ENCODE results near the gene ACTG1.
A peak's percentile ranks its signal among the peaks of the same experiment; 100 is the strongest.

The ACTG1 gene

GRCh38 chr17:81520021-81520901 is 7.7 kb upstream of the ACTG1 start:
- no peaks in the 10 kb centered on the region; the same call in 1 of the 2 replicates for H3K4me1 ChIP-seq
- in situ Hi-C loops (cut with MboI; ENCODE audit: low sequenced_read_pairs), result no loop called here

GRCh38 chr17:81519284-81520020 is 6.9 kb upstream of the ACTG1 start:
- in situ Hi-C loops (cut with MboI; ENCODE audit: low sequenced_read_pairs), result no loop called here
- Histone ChIP-seq H3K36me3 (replicated peaks) (no peaks in the 10 kb centered on the region), H3K4me1 (no peaks in the 10 kb centered on the region; the same call in 1 of the 2 replicates), H3K4me3 (no peak overlapping the region), H3K9me3 (no peaks in the 10 kb centered on the region), H3K27me3 (ENCODE audit: low read depth) (no peaks in the 10 kb centered on the region)
- DNase-seq (ENCODE audit: low spot score in 2 of 2), result no peak

More at GRCh38 chr17:81520021-81520901, 7.7 kb upstream of the ACTG1 start:
- DNase-seq (ENCODE audit: low spot score in 2 of 2), result no peak
- H3K9me3 ChIP-seq, result no peaks in the 10 kb centered on the region
- H3K36me3 ChIP-seq (replicated peaks), result no peaks in the 10 kb centered on the region
- H3K27me3 ChIP-seq (ENCODE audit: low read depth), result no peaks in the 10 kb centered on the region
- H3K4me3 ChIP-seq, result no peak overlapping the region

- no peak overlapping the region for H3K4me3 ChIP-seq
- no peaks in the 10 kb centered on the region for H3K9me3 ChIP-seq
- H3K36me3 ChIP-seq (replicated peaks), result no peaks in the 10 kb centered on the region
- in situ Hi-C loops (cut with MboI; ENCODE audit: low sequenced_read_pairs), result no loop called here
- H3K27me3 ChIP-seq (ENCODE audit: low read depth), result no peaks in the 10 kb centered on the region
- no peak for DNase-seq (ENCODE audit: low spot score in 2 of 2)
- H3K4me1 ChIP-seq, result peaks cover 4% of the 10 kb centered on the region; the same call in 1 of the 2 replicates
Observed at GRCh38 chr17:81518785-81519283, 6.2 kb upstream of the ACTG1 start.

- Histone ChIP-seq H3K9me3 (no peaks in the 10 kb centered on the region), H3K36me3 (replicated peaks) (no peaks in the 10 kb centered on the region), H3K27me3 (ENCODE audit: low read depth) (no peaks in the 10 kb centered on the region), H3K4me3 (no peak overlapping the region), H3K4me1 (peaks cover 5% of the 10 kb centered on the region; the same call in 1 of the 2 replicates)
- no peak for DNase-seq (ENCODE audit: low spot score in 2 of 2)
- in situ Hi-C loops (cut with MboI; ENCODE audit: low sequenced_read_pairs), result no loop called here
Observed at GRCh38 chr17:81518113-81518784, 5.7 kb upstream of the ACTG1 start.

GRCh38 chr17:81517339-81518112 is 4.9 kb upstream of the ACTG1 start:
- Histone ChIP-seq H3K36me3 (replicated peaks) (peaks cover under 1% of the 10 kb centered on the region; the same call in 1 of the 2 replicates), H3K4me1 (peaks cover 5% of the 10 kb centered on the region; the same call in 1 of the 2 replicates), H3K27me3 (ENCODE audit: low read depth) (no peaks in the 10 kb centered on the region), H3K4me3 (no peak overlapping the region), H3K9me3 (no peaks in the 10 kb centered on the region)
- in situ Hi-C loops (cut with MboI; ENCODE audit: low sequenced_read_pairs), result no loop called here
- no peak for DNase-seq (ENCODE audit: low spot score in 2 of 2)

GRCh38 chr17:81517009-81517338 is 4.4 kb upstream of the ACTG1 start:
- peaks cover 6% of the 10 kb centered on the region for H3K36me3 ChIP-seq (replicated peaks)
- H3K4me3 ChIP-seq, result no peak overlapping the region
- peaks cover 5% of the 10 kb centered on the region; the same call in 1 of the 2 replicates for H3K4me1 ChIP-seq
- H3K9me3 ChIP-seq, result no peaks in the 10 kb centered on the region
- in situ Hi-C loops (cut with MboI; ENCODE audit: low sequenced_read_pairs), result no loop called here
- no peaks in the 10 kb centered on the region for H3K27me3 ChIP-seq (ENCODE audit: low read depth)
- no peak for DNase-seq (ENCODE audit: low spot score in 2 of 2)

- Histone ChIP-seq H3K4me3 (no peak overlapping the region), H3K36me3 (replicated peaks) (peaks cover 11% of the 10 kb centered on the region), H3K4me1 (peaks cover 5% of the 10 kb centered on the region; the same call in 1 of the 2 replicates), H3K9me3 (no peaks in the 10 kb centered on the region), H3K27me3 (ENCODE audit: low read depth) (no peaks in the 10 kb centered on the region)
- in situ Hi-C loops (cut with MboI; ENCODE audit: low sequenced_read_pairs), result no loop called here
- DNase-seq (ENCODE audit: low spot score in 2 of 2), result no peak
Observed at GRCh38 chr17:81516439-81516838, 3.8 kb upstream of the ACTG1 start.

GRCh38 chr17:81515530-81516041 is 3.0 kb upstream of the ACTG1 start:
- in situ Hi-C loops (cut with MboI; ENCODE audit: low sequenced_read_pairs), result no loop called here
- no peaks in the 10 kb centered on the region for H3K9me3 ChIP-seq
- H3K27me3 ChIP-seq (ENCODE audit: low read depth), result no peaks in the 10 kb centered on the region
- peaks cover 5% of the 10 kb centered on the region; the same call in 1 of the 2 replicates for H3K4me1 ChIP-seq
- H3K36me3 ChIP-seq (replicated peaks), result peaks cover 19% of the 10 kb centered on the region
- H3K4me3 ChIP-seq, result peak overlapping the region; percentile 51
- no peak for DNase-seq (ENCODE audit: low spot score in 2 of 2)

- H3K4me1 ChIP-seq, result peaks cover 5% of the 10 kb centered on the region
- H3K36me3 ChIP-seq (replicated peaks), result peaks cover 26% of the 10 kb centered on the region
- peak; percentile 61 to 80 for DNase-seq (ENCODE audit: low spot score in 2 of 2)
- no peaks in the 10 kb centered on the region for H3K9me3 ChIP-seq
- peak overlapping the region; percentile 51 for H3K4me3 ChIP-seq
- no peaks in the 10 kb centered on the region for H3K27me3 ChIP-seq (ENCODE audit: low read depth)
- in situ Hi-C loops (cut with MboI; ENCODE audit: low sequenced_read_pairs), result no loop called here
Observed at GRCh38 chr17:81514739-81515529, 2.3 kb upstream of the ACTG1 start.

GRCh38 chr17:81514489-81514738 is 1.8 kb upstream of the ACTG1 start:
- no peaks in the 10 kb centered on the region for H3K9me3 ChIP-seq
- in situ Hi-C loops (cut with MboI; ENCODE audit: low sequenced_read_pairs), result no loop called here
- peak overlapping the region; percentile 51 for H3K4me3 ChIP-seq
- DNase-seq (ENCODE audit: low spot score in 2 of 2), result peak in 1 of 2 experiments; percentile 58
- H3K27me3 ChIP-seq (ENCODE audit: low read depth), result no peaks in the 10 kb centered on the region
- H3K4me1 ChIP-seq, result peaks cover 5% of the 10 kb centered on the region
- H3K36me3 ChIP-seq (replicated peaks), result peaks cover 31% of the 10 kb centered on the region

- H3K9me3 ChIP-seq, result no peaks in the 10 kb centered on the region
- peak overlapping the region; percentile 51 for H3K4me3 ChIP-seq
- in situ Hi-C loops (cut with MboI; ENCODE audit: low sequenced_read_pairs), result no loop called here
- DNase-seq (ENCODE audit: low spot score in 2 of 2), result peak; percentile 63 to 83
- peaks cover 36% of the 10 kb centered on the region for H3K36me3 ChIP-seq (replicated peaks)
- H3K27me3 ChIP-seq (ENCODE audit: low read depth), result no peaks in the 10 kb centered on the region
- H3K4me1 ChIP-seq, result peaks cover 6% of the 10 kb centered on the region
Observed at GRCh38 chr17:81513753-81514488, 1.3 kb upstream of the ACTG1 start.

GRCh38 chr17:81513372-81513752 is 763 bp upstream of the ACTG1 start:
- no peaks in the 10 kb centered on the region for H3K9me3 ChIP-seq
- H3K27me3 ChIP-seq (ENCODE audit: low read depth), result no peaks in the 10 kb centered on the region
- peaks cover 11% of the 10 kb centered on the region for H3K4me1 ChIP-seq
- in situ Hi-C loops (cut with MboI; ENCODE audit: low sequenced_read_pairs), result no loop called here
- DNase-seq (ENCODE audit: low spot score in 2 of 2), result peak; percentile 48 to 78
- peak overlapping the region; percentile 51 for H3K4me3 ChIP-seq
- H3K36me3 ChIP-seq (replicated peaks), result peaks cover 41% of the 10 kb centered on the region
